K562 (cell line): Measurements from ENCODE around the gene S100A3.

ENCODE experiments used
- ELF1 ChIP-seq: fragments of 200-800 bp; sonication (Bioruptor generic); IDR thresholded peaks from 2 replicates; pipeline ENCODE4 v1.6.1; 2016; ENCODE audit warnings: missing genetic modification characterization, missing compliant biosample characterization
- NR2C1 ChIP-seq, 2 experiments: fragments of 450-650 bp; IDR thresholded peaks; 2 replicates each; pipeline ENCODE4 v1.6.1; 2017; ENCODE audit warnings: mild to moderate bottlenecking in 2 of 2, antibody characterized with exemption in 1 of 2, inconsistent platforms in 1 of 2, missing compliant biosample characterization in 1 of 2, missing genetic modification characterization in 1 of 2
- NRF1 ChIP-seq, 2 experiments: fragments of 450-650 bp; IDR thresholded peaks in 1 of 2; conservative IDR thresholded peaks in 1 of 2; 2 replicates each; pipeline ENCODE4 v1.6.1; 2014; ENCODE audit warnings: mild to moderate bottlenecking in 2 of 2
- ZNF12 ChIP-seq: sonication (generic); formaldehyde crosslinking; IDR thresholded peaks from 2 replicates; pipeline ENCODE4 v1.4.0; 2020; ENCODE audit warnings: mild to moderate bottlenecking, missing genetic modification reagents
- TF ChIP-seq, protein P1 (sequence below): fragments of 150-350 bp; conservative IDR thresholded peaks from 2 replicates; pipeline ENCODE4 v1.6.1; 2014; ENCODE audit warnings: low read length

DNA sequence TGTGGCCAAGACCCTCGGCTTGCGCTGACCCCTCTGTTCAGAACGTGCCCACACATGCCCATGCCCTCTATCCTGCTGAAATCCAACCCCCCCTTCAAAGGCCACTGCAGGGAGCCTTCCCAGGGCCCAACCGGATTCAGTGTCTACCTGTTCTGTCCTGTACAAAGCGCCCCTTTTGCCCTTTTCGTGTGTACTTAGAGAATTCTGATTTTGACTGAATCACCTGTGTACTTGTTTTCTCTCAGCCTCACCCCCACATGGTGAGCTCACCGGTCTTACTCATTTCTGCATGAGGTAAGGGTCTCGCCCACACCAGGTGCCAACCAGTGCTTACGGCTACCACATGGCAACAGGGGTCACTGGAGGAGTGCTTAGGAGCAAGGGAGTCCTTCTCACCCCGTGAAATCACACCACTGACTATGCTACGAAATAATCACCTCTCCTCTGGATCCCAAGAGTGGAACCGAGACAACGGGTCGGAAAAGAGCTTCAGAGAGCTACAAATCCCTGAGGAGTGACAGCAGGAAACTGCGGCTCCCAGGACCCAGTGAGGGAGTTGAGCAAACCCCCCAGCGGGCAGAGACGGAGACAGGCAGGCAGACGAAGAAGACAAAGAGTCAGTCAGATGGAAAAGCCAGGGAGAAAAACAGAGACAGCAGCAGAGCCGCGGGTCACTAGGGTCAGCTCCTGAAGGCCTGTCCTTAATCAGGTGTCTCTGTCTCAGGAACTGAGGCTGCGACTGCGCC lies 18.7 kb upstream of the S100A3 start:
- TF ChIP-seq NR2C1 (IDR thresholded peaks at IDR 0.05) (no peak), NR2C1 (tag; IDR thresholded peaks at IDR 0.05) (no peak), ELF1 (no peak), ZNF12 (CRISPR knock-in tag) (no peak), NRF1 (conservative IDR thresholded peaks at IDR 0.05 in 1 of 2, IDR thresholded peaks at IDR 0.05 in 1 of 2) (no peak)
- TF ChIP-seq, protein P1, sequence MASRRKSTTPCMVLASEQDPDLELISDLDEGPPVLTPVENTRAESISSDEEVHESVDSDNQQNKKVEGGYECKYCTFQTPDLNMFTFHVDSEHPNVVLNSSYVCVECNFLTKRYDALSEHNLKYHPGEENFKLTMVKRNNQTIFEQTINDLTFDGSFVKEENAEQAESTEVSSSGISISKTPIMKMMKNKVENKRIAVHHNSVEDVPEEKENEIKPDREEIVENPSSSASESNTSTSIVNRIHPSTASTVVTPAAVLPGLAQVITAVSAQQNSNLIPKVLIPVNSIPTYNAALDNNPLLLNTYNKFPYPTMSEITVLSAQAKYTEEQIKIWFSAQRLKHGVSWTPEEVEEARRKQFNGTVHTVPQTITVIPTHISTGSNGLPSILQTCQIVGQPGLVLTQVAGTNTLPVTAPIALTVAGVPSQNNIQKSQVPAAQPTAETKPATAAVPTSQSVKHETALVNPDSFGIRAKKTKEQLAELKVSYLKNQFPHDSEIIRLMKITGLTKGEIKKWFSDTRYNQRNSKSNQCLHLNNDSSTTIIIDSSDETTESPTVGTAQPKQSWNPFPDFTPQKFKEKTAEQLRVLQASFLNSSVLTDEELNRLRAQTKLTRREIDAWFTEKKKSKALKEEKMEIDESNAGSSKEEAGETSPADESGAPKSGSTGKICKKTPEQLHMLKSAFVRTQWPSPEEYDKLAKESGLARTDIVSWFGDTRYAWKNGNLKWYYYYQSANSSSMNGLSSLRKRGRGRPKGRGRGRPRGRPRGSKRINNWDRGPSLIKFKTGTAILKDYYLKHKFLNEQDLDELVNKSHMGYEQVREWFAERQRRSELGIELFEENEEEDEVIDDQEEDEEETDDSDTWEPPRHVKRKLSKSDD = no peak
